ENCODE measurements around the gene SPTBN1.

Gene SPTBN1

DNA sequence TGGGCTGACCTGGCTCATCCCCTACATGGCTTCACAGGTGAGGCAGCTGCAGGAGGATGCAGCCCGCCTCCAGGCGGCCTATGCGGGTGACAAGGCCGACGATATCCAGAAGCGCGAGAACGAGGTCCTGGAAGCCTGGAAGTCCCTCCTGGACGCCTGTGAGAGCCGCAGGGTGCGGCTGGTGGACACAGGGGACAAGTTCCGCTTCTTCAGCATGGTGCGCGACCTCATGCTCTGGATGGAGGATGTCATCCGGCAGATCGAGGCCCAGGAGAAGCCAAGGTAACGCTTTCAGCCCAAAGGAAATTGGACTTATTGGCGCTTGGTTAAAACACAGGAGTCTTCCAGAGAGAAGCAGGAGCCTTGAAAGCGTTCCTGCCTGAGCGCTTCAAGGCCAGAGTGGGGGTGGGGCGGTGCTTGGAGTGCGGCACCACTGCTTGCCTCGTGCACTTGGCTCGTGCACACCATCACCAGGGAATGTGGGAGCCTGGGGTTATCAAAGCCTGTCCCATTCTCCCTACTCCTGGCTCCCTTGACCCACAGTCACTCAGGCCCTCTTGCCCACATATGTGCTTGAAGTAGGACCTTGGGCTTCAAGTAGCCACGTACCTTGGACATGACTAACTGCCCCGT lies 197.6 kb downstream of the SPTBN1 start:
- no peak for DNase-seq (ENCODE audit: low read depth in 2 of 2)

DNA sequence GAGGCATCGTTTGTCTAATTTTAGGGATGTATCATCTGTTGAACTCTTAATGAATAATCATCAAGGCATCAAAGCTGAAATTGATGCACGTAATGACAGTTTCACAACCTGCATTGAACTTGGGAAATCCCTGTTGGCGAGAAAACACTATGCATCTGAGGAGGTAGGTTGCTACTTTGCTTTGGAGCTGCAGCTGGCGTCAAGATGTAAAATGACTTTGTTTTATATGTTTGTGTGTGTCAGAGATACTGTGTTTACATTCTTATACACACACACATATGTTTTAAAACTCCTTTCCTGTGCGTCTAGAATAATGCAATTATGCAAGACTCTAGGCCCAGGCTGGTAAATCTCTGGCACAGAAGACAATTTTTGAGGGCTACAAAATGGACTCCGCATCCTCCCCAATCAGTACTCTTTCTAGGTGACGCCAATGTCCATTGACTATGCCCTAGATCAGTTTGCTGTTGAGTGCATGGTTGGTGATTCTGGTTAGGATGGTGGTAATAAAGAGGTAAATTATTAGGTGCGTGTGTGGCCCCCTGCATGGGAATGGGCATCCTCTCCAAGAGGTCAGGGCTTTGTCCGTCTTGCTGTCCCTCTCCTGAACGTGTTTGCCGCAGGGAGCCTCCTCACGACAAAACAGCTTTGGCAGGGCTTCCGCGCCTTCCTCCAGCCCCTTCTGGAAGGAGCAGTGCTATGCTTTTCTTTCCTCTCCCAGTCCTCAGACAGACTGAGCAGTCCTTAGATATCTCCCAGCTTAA lies 199.1 kb downstream of the SPTBN1 start:
- DNase-seq (ENCODE audit: low read depth in 2 of 2) = no peak

DNA sequence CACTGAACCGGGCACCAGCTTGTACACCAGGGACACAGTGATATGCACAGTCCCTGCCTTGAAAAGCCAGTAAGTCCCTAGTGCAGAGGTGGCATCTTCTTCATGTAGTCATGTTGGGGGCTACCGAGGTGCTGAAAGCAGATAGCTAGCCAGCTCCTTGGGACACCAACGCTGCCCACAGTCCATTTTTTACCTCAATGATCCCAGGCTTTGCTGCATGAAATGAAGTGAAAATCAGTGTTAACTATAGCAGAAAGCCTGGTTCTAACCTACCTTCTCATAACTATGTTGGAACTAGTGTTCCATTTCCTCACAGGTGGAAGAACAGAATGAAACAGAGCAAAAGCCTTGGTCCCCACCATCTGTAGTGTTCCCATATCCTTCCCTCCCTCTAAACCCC lies 200.7 kb downstream of the SPTBN1 start:
- no peak for DNase-seq (ENCODE audit: low read depth in 2 of 2)

DNA sequence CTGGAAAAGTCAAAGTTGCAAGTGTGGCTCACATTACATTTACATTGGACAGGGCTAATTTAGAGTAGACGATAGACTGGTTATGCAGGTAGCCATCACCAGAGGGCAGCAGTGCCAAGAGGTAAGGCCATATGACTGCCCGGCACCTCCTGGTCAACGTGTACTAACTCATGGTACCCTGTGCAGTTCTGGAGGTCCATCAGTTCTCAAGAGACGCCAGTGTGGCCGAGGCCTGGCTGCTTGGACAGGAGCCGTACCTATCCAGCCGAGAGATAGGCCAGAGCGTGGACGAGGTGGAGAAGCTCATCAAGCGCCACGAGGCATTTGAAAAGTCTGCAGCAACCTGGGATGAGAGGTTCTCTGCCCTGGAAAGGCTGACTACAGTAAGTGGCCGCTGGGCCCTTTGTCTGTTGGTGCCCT lies 201.5 kb downstream of the SPTBN1 start:
- no peak for DNase-seq (ENCODE audit: low read depth in 2 of 2)

DNA sequence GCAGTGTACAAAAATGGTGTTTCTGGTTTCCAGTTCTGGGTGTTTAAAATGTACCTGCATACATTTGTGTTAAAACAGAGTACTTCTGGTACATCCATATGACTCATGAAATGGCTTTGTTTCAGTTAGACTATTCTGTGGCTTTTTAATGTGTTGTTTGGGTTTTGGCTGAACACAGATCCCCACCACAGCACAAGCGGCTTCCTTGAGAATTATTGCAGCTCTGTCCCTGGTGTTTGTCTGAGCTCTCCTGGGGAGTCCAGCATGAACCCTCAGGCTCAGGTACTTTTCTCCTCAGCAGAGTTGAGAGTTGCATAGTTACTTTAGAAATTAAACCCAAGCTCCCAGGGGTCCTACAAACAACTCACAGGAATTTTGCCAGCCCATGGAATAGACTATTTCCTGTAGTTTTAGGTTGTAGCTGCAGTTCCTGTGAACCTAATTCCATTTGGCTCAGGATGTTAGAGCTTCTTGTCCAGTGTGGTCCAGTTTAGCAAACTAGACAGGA lies 202.5 kb downstream of the SPTBN1 start:
- no peak for DNase-seq (ENCODE audit: low read depth in 2 of 2)

DNA sequence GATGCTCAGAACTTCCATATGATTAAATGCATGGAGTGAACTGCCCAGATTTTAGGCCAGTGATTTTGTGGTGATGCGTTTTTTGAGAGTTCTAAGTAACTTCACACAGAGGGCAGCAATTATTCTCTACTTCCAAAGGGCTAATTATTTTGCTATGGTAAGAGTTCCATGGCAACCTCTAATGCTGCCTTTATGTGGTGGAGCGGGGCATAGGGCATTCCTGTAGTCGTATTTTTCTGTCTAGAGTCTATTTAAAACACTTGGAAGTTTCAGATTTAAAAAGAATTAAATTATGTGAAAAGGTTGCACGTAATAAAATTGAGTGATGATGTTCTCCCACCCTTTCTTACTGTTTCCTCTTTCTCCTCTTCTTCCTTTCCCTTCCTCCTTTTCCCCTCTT lies 203.4 kb downstream of the SPTBN1 start:
- DNase-seq (ENCODE audit: low read depth in 2 of 2) = no peak

DNA sequence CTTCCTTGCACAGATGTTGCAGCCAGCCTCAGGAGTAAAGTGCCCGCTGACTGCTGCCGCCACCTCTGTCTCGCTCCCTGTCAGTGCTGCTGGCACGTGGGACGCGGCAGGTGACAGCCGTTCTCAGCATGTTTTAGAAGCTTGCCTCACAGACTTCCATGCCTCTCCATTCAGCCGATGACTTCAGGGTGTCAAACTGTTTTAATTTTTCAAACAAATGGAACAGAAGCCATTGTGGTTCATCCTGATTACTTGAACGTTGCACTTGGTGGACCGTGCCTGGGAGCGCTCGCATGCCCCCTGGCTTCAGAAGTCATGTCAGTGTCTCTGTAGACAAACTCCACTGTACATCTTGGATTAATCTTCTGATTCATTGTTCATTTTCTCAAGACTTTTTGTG lies 204.6 kb downstream of the SPTBN1 start:
- no peak for DNase-seq (ENCODE audit: low read depth in 2 of 2)

DNA sequence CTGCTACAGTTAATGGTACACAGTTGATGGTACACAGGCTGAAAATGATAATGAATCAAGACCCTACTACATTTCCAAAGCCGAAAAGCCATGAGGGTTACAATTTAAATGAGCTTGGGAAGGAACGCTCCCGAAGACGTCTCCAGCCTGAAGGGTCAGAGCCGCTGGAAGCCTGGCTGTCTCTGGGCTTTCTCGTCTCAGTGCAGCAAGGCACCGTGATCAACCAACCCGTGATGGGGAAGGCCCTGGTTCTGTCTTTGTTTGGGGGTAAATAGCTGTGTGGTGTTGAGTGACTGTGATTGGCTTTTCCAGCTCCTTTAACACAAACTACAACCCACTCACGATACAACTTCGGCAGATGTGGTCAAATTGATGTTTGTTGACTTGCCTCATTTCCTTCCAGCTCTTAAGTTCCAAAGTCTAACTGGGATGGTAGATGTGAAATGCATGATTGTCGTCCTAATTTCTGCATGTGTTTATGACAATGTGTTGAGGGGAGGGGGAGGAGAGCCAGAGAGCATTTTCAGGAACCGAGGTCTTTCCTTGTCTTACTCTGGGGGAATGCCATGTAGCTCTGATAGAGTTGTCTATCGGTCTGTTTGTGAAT lies 207.4 kb downstream of the SPTBN1 start:
- no peak for DNase-seq (ENCODE audit: low read depth in 2 of 2)

DNA sequence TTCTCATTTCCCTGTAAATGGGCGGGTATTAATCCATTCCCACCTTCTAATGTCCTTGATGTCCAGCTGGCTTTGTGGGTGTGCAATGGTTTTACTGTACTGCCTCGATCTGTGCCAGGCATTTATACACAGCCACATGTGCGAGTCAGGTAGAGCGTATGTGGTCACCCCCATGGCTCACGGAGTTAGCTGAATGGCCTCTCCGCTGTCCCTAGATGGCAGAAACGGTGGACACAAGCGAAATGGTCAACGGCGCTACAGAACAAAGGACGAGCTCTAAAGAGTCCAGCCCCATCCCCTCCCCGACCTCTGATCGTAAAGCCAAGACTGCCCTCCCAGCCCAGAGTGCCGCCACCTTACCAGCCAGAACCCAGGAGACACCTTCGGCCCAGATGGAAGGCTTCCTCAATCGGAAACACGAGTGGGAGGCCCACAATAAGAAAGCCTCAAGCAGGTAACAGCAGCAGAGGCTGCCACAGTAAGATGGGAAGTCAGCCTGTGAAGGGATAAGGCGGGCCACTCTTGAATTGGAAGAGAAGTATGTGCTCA lies 208.2 kb downstream of the SPTBN1 start:
- no peak for DNase-seq (ENCODE audit: low read depth in 2 of 2)

DNA sequence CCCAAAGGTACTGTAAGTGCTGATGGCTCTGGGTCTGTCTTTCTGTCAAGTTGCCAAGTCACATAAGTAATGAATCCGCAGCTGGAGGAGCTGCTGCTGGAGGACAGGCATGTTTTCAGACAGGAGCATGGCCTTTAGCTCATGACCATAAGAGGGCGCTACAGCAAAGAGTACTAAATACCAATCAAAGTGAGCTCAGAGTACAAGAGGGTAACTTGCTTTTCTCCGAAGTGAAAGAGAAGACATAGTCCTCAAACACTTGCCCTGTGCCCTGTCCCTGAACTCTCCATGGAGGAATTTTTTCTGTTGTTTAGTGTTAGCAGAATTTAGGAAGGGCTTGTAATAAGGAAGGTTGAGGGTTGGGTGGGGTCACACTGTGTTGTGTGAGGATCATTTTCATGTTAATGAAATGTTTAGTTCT lies 209.3 kb downstream of the SPTBN1 start:
- no peak for DNase-seq (ENCODE audit: low read depth in 2 of 2)

DNA sequence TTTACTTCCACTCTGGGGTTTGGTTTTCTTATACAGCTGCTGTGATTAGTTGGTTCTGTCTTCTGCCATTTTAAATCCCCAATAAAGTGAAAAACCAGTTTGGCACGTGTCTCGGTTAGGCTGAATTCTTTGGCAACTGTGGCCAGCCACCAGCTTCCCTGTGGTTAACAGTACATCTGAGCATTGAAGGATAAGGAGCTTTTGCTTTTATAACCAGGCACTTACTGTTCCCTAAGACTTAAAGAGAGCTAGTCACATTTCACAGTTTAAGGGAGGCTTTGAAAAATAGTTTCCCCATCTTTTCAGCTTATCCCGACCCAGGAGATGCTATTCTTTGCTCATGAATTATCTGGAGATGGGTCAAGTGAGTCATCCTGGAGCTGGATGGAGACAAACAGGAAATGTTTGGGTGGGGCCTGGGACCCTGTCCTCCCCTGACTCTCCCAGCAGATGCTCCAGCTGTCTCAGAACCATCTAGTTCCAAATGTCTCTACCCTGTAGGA lies 210.1 kb downstream of the SPTBN1 start:
- DNase-seq (ENCODE audit: low read depth in 2 of 2) = no peak

DNA sequence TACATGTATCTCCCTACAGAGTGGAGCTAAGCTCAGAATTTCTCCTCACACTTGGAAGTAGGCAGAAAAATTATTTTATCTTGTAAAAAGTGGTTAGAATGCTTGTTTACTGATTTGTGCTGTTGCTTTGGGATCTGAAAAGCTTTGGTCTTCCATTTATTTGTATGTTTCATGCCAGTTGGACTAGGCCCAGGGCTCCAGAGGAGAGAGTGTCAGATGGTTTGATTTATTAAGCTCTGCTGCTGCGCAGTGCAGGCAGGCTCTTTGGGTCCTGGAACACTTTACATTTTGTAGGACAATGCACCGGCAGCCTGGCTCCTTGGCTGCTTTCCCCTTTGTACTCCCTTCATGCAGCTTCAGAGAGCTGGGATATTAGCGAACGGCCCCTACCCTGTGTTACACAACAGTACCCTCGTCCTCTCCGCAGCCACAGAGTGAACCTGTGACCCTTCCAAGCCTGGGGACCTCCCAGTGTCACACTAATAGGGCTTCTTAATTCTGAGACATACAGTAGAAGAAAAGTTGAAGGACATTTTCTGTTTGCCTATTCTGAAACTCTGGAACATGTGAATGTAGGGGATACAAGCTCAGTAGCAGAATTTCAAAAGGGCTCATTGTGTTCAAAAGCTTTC lies 210.6 kb downstream of the SPTBN1 start:
- no peak for DNase-seq (ENCODE audit: low read depth in 2 of 2)

DNA sequence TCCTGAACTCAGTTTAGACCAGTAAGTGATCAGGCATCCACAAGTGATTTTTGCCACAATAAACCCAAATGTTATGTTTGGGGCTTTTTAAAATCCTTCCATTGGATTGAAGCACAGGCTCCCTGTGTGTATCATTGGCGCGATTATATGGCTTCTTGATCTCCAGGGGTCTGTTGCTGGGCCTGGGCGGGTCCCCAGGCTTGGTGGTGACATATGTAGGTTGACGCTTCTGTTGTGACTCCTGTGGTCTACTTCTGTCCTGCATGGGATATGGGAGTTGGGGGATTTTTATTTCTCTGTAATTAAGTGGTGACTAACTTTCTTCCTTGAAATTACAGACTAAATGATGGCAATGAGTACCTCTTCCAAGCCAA lies 211.1 kb downstream of the SPTBN1 start:
- DNase-seq (ENCODE audit: low read depth in 2 of 2) = no peak

DNA sequence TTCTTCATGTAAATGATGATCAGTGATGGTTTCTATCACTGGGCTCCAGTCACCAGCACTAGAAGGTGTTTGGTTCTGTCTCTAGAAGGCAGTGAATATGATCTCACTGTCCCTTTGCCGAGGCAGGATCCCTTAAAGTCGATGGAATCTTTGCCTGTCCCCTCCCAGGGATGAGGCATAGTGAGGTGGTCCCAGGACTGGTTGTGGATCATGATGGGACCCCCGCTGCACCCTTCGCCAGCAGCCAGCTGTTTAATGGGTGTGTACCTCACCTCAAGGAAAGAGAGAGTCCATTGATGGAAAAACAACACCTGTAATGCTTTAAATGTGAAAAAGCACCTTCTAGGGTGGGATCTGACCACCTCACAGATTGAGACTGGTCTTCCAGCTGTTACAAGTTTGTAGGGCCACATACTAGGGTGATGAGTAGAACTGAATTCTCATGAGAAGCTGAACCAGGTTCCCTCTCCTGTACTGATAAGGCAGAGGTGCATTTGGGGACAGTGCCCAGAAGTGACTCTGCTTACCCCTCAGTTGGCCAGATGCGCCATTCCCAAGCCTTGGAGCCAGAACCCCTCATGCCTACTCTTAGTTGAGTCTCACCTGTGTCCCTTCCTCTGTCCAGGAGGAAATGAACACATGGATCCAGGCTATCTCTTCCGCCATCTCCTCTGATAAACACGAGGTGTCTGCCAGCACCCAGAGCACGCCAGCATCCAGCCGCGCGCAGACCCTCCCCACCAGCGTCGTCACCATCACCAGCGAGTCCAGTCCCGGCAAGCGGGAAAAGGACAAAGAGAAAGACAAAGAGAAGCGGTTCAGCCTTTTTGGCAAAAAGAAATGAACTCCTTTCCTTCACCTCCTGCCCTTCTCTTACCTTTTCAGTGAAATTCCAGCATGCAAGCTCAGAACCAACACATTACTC lies 211.9 kb downstream of the SPTBN1 start:
- DNase-seq (ENCODE audit: low read depth in 2 of 2) = no peak

DNA sequence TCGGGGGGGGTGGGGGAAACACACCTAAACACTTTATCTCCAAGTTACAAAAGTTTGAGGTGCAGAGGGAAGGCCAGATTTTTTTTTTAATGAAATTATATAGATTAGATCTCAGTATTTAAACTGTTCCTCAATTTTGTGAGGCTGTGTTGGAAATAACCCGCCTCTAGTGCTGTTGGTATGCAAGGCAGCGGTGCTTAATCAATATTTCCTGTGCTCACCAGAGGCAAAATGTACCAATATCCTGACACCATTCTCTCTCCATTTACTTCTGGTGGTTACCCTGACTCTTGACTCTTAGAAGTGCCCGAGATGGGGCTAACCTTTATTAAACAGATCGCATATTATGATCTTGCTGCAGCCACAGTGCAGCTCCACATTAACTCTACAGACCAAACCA lies 212.6 kb downstream of the SPTBN1 start:
- no peak for DNase-seq (ENCODE audit: low read depth in 2 of 2)

DNA sequence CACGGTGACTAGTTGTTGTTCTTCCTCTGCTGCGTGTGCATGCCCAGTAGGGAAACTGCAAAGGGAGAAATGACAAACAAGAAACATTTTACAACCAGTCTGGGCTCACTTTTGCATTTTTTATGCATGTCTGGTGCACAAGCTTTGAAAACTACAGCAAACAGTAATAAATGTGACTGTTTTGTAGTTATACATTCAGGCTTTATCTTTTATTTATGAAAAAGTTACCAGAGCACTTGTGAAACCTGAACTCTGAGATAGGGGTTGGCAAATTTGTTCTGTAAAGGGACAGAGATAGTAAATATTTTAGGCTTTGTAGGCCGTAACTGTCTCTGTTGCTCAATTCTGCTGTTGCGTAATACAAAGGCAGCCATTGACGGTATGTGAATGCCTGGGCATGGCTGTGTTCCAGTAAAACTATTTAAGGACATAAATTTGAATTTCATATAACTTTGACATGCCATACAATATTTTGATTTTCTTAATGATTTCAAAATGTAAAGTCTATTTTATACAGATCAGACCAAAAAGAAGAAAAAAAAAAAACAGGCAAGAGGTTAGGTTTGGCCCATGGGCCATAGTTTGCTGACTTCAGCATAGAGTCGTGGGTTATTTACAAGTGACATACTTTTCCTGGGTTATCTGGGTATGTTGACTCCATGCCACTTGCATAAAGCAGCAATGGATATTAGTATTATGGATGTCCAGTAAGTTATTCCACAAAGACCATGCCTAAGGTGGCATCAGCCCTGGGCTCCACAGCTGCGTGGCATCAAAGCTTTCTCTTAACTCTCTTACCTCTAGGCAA lies 213.8 kb downstream of the SPTBN1 start:
- DNase-seq (ENCODE audit: low read depth in 2 of 2) = no peak

DNA sequence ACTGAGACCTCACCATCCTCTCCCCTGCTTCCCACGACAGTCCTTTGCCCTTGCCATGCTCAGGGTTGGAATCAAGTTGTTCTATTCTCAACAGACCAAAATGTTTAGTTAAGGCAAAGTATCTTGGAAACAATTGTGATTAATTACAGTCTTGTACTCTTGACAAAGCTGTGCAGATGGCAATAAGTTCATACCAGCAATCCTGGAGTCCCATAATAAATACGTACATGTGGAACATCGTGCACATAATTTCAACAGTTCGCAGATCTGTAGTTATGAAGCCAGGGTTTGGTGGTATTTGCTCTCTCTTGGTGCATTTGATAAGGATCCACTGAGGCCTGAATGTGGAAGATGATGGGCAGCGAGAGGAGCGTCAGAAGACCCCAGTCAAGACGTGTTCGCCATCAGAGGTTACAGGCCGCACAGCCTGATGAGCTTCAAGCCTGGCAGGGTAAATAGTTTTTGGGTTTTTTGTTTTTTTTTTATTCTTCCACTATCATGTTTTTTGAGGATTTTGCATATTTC lies 214.4 kb downstream of the SPTBN1 start:
- DNase-seq (ENCODE audit: low read depth in 2 of 2) = no peak

DNA sequence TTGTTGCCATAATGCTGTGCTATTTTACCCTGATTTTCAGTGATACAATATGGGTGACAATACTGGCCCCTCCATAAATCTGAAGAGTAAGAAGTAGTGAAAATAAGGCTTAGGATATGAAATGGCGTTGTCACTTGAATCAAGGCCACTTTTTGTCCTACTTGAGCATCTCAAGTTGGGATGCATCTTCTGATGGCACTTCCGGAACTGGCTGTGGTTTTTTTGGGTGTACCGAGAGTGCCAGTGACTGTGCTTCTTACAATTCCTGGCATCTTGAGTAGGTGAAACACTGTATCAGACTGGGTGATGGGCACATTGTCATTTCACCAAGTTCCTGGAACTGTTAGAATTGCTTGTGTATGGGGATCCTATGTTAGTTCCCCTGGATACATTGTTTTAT lies 214.9 kb downstream of the SPTBN1 start:
- no peak for DNase-seq (ENCODE audit: low read depth in 2 of 2)

DNA sequence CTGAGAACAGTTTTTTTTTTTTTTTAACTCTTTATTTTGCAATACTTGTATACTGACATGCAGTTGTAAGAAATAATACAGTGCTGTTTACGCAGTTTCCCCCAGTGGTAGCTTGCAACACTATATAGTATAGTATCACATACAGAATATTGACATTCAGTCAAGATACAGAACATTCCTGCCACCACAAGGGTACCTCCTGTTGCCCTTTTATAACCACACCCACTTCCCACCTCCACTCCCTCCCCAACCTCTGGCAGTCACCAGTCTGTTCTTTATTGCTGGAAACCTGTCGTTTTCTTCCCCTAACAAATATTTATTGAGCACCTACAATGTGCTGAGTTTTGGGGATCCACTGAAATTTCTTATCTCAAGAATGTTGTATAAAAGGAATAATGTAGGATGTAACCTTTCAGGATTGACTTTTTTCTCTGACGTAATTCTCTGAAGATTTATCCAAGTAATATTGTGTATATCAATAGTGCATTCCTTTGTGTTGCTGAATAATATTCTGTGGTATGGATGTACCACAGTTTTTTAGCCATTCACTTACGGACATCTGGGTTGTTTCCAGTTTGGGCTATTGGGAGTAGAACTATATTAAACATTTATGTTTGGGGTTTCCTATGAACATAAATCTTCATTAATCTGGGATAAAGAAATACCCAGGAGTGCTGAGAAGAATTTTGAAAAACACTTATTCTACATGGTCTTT lies 215.9 kb downstream of the SPTBN1 start:
- no peak for DNase-seq (ENCODE audit: low read depth in 2 of 2)
